K562 (cell line): ENCODE data around the gene KIF18B. TPM values are rescaled to one million over a fixed set of nuclear protein-coding genes. Genes with fewer than 3 reads are reported as not detected.

Experiments
- ARID1B ChIP-seq: fragments of 450-650 bp; IDR thresholded peaks from 2 replicates; pipeline ENCODE4 v1.6.1; 2016; ENCODE audit warnings: antibody characterized with exemption, mild to moderate bottlenecking, inconsistent platforms
- CGGBP1 ChIP-seq: fragments of 250-450 bp; sonication (Bioruptor Pico); IDR thresholded peaks from 2 replicates; pipeline ENCODE4 v1.9.0; 2021; ENCODE audit warnings: mild to moderate bottlenecking
- CREB3 ChIP-seq: fragments of 450-650 bp; conservative IDR thresholded peaks from 2 replicates; pipeline ENCODE4 v1.6.1; 2016; ENCODE audit warnings: missing genetic modification characterization, low read depth, mild to moderate bottlenecking, missing compliant biosample characterization, moderate library complexity
- CREM ChIP-seq: IDR thresholded peaks from 2 replicates; pipeline ENCODE4 v1.6.1; 2014; ENCODE audit warnings: antibody characterized with exemption, low read depth
- E2F3 ChIP-seq: fragments of 250-450 bp; sonication (Bioruptor Pico); IDR thresholded peaks from 2 replicates; pipeline ENCODE4 v1.4.0; 2020; ENCODE audit warnings: mild to moderate bottlenecking
- ELK3 ChIP-seq: fragments of 450-650 bp; formaldehyde crosslinking; IDR thresholded peaks from 2 replicates; pipeline ENCODE4 v1.4.0; 2020; ENCODE audit warnings: mild to moderate bottlenecking
- EP400 ChIP-seq: fragments of 450-650 bp; IDR thresholded peaks from 2 replicates; pipeline ENCODE4 v1.6.1; 2017; ENCODE audit warnings: antibody characterized with exemption, mild to moderate bottlenecking, moderate library complexity
- ESRRB ChIP-seq: fragments of 250-450 bp; sonication (Bioruptor Pico); IDR thresholded peaks from 2 replicates; pipeline ENCODE4 v1.5.0; 2020; ENCODE audit warnings: mild to moderate bottlenecking, moderate library complexity, borderline replicate concordance
- L3MBTL2 ChIP-seq: fragments of 450-650 bp; IDR thresholded peaks from 2 replicates; pipeline ENCODE4 v1.6.1; 2016; ENCODE audit warnings: mild to moderate bottlenecking, moderate library complexity
- MCM7 ChIP-seq, 2 experiments: fragments of 450-650 bp; IDR thresholded peaks; 2 replicates each; pipeline ENCODE4 v1.6.1; 2016 to 2018
- RFX1 ChIP-seq: fragments of 450-650 bp; IDR thresholded peaks from 2 replicates; pipeline ENCODE4 v1.6.1; 2016; ENCODE audit warnings: mild to moderate bottlenecking, moderate library complexity
- SMAD4 ChIP-seq: fragments of 250-450 bp; sonication (Bioruptor Pico); conservative IDR thresholded peaks from 2 replicates; pipeline ENCODE4 v1.8.0; 2021; ENCODE audit warnings: inconsistent platforms, mild to moderate bottlenecking, moderate library complexity
- SNIP1 ChIP-seq: fragments of 450-650 bp; IDR thresholded peaks from 2 replicates; pipeline ENCODE4 v1.7.1; 2017; ENCODE audit warnings: low read depth, mild to moderate bottlenecking
- TCF3 ChIP-seq: sonication (generic); formaldehyde crosslinking; IDR thresholded peaks from 2 replicates; pipeline ENCODE4 v1.4.0; 2020; ENCODE audit warnings: mild to moderate bottlenecking, missing genetic modification reagents
- ZNF277 ChIP-seq: fragments of 250-450 bp; sonication (Bioruptor Pico); IDR thresholded peaks from 2 replicates; pipeline ENCODE4 v1.8.0; 2022; ENCODE audit warnings: inconsistent platforms, mild to moderate bottlenecking, moderate library complexity, borderline replicate concordance
- ZNF280A ChIP-seq: fragments of 450-650 bp; IDR thresholded peaks from 2 replicates; pipeline ENCODE4 v1.6.1; 2018; ENCODE audit warnings: mild to moderate bottlenecking, low read depth; ENCODE audit not compliant: partially characterized antibody
- ZNF592 ChIP-seq: fragments of 450-650 bp; IDR thresholded peaks from 2 replicates; pipeline ENCODE4 v1.6.1; 2017; ENCODE audit warnings: antibody characterized with exemption, mild to moderate bottlenecking
- ZNF778 ChIP-seq: fragments of 450-650 bp; formaldehyde crosslinking; IDR thresholded peaks from 2 replicates; pipeline ENCODE4 v1.4.0; 2020; ENCODE audit warnings: mild to moderate bottlenecking, moderate library complexity
- polyA plus RNA-seq, 8 experiments: library from polyadenylated mRNA; depleted of rRNA in 4 of 8; stranded (reverse) in 5 of 8; unstranded in 3 of 8; fragments of >200 nt; fragmentation: Nextera tagmentation in 2 of 8; fragmentation: Illumina TruSeq in 1 of 8; extraction: Ambion mirVana in 2 of 8; extraction: Trizol in 1 of 8; gene quantifications; 2 replicates each; pipeline versions ENCODE4 v1.2.1 to v1.2.3, GENCODE V29; 2011 to 2014; ENCODE audit warnings: inconsistent platforms in 1 of 8, missing spikeins in 1 of 8
- total RNA-seq, 7 experiments: library from RNA; depleted of rRNA in 6 of 7; stranded (reverse); fragments of >200 nt in 6 of 7; fragmentation: Illumina TruSeq in 2 of 7; extraction: Trizol in 2 of 7; gene quantifications; 2 replicates each; pipeline versions ENCODE4 v1.2.1 to v1.2.3, GENCODE V29; 2011 to 2021; ENCODE audit warnings: low replicate concordance in 1 of 7

KIF18B gene
- total and polyA plus RNA-seq, 9 of the 15 experiments (the other 6 are each of a cell fraction or from before 2014, with no cell fraction given): 2.0 to 42.8 (median 13.2) TPM

GRCh38 chr17:44906763-44907728 is 40.5 kb downstream of the KIF18B start (continued):
- TF ChIP-seq ZNF592: peak; percentile 90
- TF ChIP-seq CGGBP1 (CRISPR knock-in tag): no peak
- TF ChIP-seq SNIP1: no peak
- no peak for TF ChIP-seq CREB3 (tag)
- TF ChIP-seq SMAD4 (CRISPR knock-in tag): peak; percentile 61; the same call in 1 of the 2 replicates
- TF ChIP-seq ELK3: no peak
- TF ChIP-seq E2F3 (CRISPR knock-in tag): no peak
- peak; percentile 75 for TF ChIP-seq RFX1
- no peak for TF ChIP-seq ESRRB (CRISPR knock-in tag)
- TF ChIP-seq ZNF280A: no peak
- TF ChIP-seq CREM: peak; percentile 77
- TF ChIP-seq ARID1B: peak; percentile 83
- no peak for TF ChIP-seq ZNF778 (CRISPR knock-in tag)
- peak; percentile 64; the same call in 1 of the 2 replicates for TF ChIP-seq L3MBTL2
- peak; percentile 86 for TF ChIP-seq TCF3 (CRISPR knock-in tag)
- no peak; the same call in 1 of the 2 replicates for TF ChIP-seq EP400
- no peak for TF ChIP-seq ZNF277 (CRISPR knock-in tag)
- no peak for TF ChIP-seq MCM7 (IDR thresholded peaks at IDR 0.05)
